ENCODE results near the gene DOCK2. TPM values are rescaled to one million over a fixed set of nuclear protein-coding genes. Genes with fewer than 3 reads are reported as not detected.

DOCK2 gene
- total RNA-seq, 2 experiments from 2014 or later, result 266 to 275 TPM

DNA sequence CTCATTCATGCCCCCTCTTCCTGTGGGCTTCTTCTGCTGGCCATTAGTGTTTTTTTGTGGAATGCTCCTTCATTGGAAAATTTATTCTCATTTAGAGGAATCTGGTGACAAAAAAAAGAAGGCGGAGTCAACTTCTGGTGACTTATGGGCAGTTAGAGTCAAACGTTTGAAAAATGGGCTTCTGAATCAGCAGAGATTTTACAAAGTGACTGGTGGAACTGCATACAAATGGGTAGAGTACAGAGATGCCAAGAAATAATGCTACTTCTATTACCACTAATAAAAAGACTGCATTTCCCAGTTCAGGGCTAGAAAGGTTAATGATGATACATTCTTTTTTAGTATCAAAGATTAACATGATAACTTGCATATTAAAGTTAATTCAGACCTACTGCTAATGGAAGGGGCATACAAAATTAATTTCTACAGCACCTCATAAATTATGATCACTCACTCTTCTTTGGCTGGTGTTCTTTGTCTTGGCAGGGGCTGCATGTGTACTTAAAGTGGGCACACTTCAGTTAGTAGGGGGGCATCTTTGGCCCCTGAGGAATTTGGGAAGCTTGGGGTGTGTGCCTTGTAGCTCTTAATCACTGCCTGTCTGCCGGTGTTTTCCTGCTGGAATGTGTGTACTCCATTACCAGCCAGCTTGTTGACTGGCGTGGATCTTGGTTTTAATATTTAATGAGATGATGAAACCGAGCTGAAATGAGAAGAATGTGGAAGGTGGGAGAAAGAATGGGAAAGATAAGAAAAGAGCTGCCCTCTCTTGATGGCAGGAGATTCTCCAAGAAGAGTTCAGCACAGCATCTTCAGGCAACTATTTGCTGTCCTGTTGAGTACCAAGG, 148.9 kb downstream of the DOCK2 start:
- DNase-seq (no peak), ATAC-seq (ENCODE audit: low read depth) (no peak)
- peaks cover 8% of the 10 kb centered on the region for H3K4me1 Mint-ChIP-seq
- H3K9me3 Mint-ChIP-seq, result no peaks in the 10 kb centered on the region
- no peaks in the 10 kb centered on the region for H3K27me3 Mint-ChIP-seq
- peaks cover 42% of the 10 kb centered on the region for H3K36me3 Mint-ChIP-seq
- POLR2A ChIA-PET, result no interaction called here
- no peak overlapping the region for H3K4me3 Mint-ChIP-seq
- no peak overlapping the region for H3K27ac Mint-ChIP-seq

DNA sequence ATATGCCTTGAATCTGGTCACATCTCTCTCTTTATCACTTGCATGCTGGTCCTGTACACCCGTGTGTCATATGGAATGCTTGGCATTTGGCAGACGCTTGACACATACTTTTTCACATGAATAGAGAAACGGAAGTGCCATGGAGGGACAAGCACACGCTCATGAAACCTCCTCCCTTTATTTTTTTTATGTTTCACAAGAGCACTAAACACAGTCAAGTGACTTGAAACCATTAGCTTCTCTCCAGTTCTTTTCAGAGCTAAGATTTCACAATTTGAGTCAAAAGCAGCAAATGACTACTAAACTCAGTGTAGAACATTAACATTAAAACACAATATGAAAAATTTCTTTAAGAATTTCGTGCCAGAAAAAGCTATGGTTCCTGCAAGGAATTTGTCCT, 151.1 kb downstream of the DOCK2 start:
- Mint-ChIP-seq H3K4me1 (no peaks in the 10 kb centered on the region), H3K4me3 (no peak overlapping the region), H3K9me3 (no peaks in the 10 kb centered on the region), H3K27me3 (no peaks in the 10 kb centered on the region), H3K36me3 (peaks cover 46% of the 10 kb centered on the region), H3K27ac (no peak overlapping the region)
- POLR2A ChIA-PET, result no interaction called here
- DNase-seq (no peak), ATAC-seq (ENCODE audit: low read depth) (no peak)

DNA sequence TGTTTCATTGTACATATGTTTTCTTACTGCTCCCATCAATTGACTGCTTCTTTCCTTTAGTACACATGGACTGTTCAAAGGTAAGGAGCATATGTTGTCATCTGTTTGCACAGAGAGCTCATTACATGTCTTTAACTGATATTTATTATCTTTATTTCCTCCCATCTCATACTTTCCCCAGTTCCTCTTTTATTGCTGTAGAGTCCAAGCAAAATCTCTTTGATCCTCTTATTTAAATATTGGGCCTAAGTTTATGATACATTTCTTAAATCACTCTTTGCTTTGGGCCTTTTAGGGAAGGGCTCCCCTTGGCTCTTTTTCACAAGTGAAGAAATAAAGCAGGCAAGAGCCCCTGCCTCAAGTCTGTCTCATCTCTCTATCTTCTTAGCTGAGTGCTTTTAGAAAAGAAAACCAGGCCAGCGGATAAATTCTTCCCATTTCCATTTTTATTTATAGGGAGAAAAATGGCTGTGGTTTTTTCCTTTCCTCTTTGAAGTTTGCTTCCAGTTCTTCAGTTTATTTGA, 152.4 kb downstream of the DOCK2 start:
- Mint-ChIP-seq H3K36me3 (peaks cover 51% of the 10 kb centered on the region), H3K9me3 (no peaks in the 10 kb centered on the region), H3K4me3 (no peak overlapping the region), H3K27me3 (no peaks in the 10 kb centered on the region), H3K27ac (no peak overlapping the region), H3K4me1 (no peaks in the 10 kb centered on the region)
- POLR2A ChIA-PET, result no interaction called here
- DNase-seq (no peak), ATAC-seq (ENCODE audit: low read depth) (no peak)

DNA sequence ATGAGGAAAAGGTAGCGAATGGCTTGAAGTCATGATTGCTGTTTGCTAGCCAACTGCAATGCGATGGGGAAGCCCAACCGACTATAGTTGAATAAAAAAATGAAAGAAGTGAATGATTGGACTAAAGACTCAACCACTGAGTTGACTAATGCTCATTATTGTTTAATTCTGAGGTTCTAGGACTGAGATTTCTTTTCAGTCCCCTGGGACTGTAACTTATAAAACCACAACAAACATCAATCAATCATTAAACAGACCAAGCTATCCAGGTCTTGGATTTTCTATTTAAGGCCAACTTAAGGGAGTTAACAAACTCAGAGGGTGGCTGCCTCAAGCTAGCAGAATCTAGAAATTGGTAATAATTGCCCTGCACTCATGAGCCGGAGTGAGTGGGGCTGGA, 154.2 kb downstream of the DOCK2 start:
- DNase-seq (no peak), ATAC-seq (ENCODE audit: low read depth) (no peak)
- Mint-ChIP-seq H3K36me3 (peaks cover 53% of the 10 kb centered on the region), H3K9me3 (no peaks in the 10 kb centered on the region), H3K27me3 (no peaks in the 10 kb centered on the region), H3K4me3 (no peak overlapping the region), H3K27ac (no peak overlapping the region), H3K4me1 (peaks cover 4% of the 10 kb centered on the region)
- POLR2A ChIA-PET, result no interaction called here

DNA sequence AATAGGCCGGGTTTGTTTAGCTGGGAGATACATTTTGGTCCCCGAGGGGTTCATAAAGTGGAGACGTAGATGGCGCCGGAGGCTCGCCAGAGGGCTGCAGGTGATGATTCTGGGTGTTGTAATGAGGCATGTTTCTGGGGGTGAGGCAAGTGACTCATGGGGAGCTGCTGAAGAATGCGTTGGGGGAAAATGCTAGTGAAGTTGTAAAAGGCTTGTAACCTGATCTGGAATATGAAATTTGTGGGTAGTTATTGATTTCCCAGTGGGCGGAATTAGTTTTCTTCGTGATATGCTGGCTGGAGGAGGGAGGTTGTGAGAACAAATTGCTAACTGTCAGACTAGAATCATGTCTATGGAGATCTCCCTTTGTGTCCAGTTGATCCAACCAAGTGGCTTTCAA, 158.3 kb downstream of the DOCK2 start:
- H3K9me3 Mint-ChIP-seq, result no peaks in the 10 kb centered on the region
- no peak overlapping the region for H3K27ac Mint-ChIP-seq
- POLR2A ChIA-PET, result no interaction called here
- DNase-seq, result no peak
- H3K27me3 Mint-ChIP-seq, result no peaks in the 10 kb centered on the region
- no peak for ATAC-seq (ENCODE audit: low read depth)
- H3K4me1 Mint-ChIP-seq, result peaks cover 12% of the 10 kb centered on the region
- H3K36me3 Mint-ChIP-seq, result peaks cover 53% of the 10 kb centered on the region
- H3K4me3 Mint-ChIP-seq, result no peak overlapping the region

DNA sequence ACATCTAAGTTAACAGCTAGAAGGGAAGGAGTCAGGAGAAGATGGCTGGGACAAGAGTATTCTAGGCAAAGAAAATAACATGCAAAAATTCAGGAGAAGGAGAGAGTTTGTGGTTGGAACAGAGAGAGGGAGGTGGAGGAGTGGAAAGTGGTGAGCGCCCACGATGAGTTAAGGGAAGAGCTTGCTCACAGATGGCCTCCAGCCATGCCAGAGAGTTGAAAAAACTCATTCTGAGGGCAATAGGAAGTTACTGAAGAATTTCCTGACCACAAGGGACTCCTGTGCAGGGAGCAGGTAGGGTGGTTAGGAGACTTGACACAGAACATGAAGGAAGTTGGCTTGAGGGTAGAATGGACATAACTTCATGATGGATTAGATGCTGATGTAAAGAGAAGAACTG, 159.7 kb downstream of the DOCK2 start:
- Mint-ChIP-seq H3K4me3 (no peak overlapping the region), H3K4me1 (peaks cover 15% of the 10 kb centered on the region), H3K27me3 (no peaks in the 10 kb centered on the region), H3K36me3 (peaks cover 55% of the 10 kb centered on the region), H3K9me3 (no peaks in the 10 kb centered on the region), H3K27ac (peak overlapping the region; percentile 4)
- POLR2A ChIA-PET, result no interaction called here
- ATAC-seq (ENCODE audit: low read depth) (no peak), DNase-seq (no peak)

DNA sequence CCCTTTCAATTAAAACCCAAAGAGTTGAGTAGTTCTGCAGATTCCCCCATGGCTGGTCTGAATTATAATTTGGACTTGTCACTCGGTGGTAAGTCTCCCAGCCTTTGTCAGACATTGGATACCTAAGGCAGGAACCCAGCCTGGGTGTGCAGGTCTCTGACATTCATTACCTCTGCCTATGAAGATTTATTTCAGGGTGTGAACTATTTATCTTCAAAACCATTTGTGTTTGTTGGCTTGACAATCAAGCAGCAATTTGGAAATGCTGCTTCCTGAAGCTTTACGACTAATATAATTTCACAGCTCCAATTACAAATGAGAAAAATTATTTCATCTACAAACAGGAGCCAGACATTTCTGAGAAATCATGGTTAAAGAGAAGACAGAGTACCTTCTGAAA, 160.5 kb downstream of the DOCK2 start:
- H3K27me3 Mint-ChIP-seq, result no peaks in the 10 kb centered on the region
- peaks cover 15% of the 10 kb centered on the region for H3K4me1 Mint-ChIP-seq
- H3K4me3 Mint-ChIP-seq, result no peak overlapping the region
- POLR2A ChIA-PET, result no interaction called here
- H3K36me3 Mint-ChIP-seq, result peaks cover 52% of the 10 kb centered on the region
- ATAC-seq (ENCODE audit: low read depth) (no peak), DNase-seq (no peak)
- H3K9me3 Mint-ChIP-seq, result no peaks in the 10 kb centered on the region
- no peak overlapping the region for H3K27ac Mint-ChIP-seq

DNA sequence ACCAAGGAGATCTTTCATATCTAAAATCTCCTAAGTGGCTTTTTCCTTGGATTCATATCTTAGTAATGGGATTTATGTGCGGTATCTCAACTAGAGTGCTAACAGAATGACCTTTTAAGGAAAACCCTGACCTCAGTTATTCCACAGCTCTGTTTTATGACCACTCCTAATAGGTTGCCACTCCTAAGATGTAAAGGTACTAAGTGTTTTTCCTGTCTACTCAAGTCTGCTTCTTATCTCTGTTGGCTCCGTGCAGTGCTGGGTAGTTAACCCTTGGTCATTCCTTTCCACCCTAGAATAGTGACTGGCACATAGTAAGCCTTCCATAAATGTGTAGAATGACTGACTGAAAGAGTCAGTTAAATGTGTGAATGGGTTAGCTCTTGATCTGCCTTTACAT, 161.4 kb downstream of the DOCK2 start:
- DNase-seq (no peak), ATAC-seq (ENCODE audit: low read depth) (no peak)
- POLR2A ChIA-PET, result no interaction called here
- Mint-ChIP-seq H3K36me3 (peaks cover 54% of the 10 kb centered on the region), H3K4me3 (no peak overlapping the region), H3K27ac (no peak overlapping the region), H3K9me3 (no peaks in the 10 kb centered on the region), H3K4me1 (peaks cover 16% of the 10 kb centered on the region), H3K27me3 (no peaks in the 10 kb centered on the region)

DNA sequence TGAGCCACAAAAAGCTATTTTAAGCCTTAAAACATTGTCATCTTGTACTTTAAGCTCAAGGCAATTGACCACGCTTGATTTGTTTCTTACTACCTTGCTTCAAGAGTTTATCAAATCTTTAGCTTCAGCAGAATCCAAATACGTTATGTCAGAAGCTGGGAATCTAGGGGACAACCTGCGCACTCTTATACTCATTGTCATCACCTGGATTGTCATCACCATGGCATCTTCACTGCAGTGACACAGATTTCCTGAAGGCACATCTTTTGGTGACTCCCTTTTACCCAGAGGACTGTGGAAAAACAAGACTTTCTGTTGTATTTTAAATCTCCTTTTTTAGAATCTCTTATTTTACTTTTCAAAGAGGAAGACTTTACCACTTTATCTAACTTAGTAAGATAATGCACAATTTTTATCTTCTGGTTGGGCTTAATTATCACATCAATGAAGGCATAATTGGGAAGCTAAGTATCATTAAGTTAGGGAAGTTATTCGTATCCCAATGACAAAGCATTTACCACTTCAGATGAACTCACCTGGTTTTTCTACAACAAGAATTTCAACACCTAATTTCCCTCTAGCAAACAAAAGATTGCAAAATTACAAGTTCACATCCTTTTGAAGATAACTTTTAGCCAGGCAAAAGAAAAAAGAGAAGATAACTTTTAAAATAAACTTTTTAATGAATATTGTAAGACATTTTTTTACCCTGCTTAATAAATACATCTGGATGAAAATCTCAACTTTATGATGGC, 162.0 kb downstream of the DOCK2 start:
- Mint-ChIP-seq H3K27ac (no peak overlapping the region), H3K9me3 (no peaks in the 10 kb centered on the region), H3K27me3 (no peaks in the 10 kb centered on the region), H3K4me1 (peaks cover 17% of the 10 kb centered on the region), H3K4me3 (no peak overlapping the region), H3K36me3 (peaks cover 54% of the 10 kb centered on the region)
- ATAC-seq (ENCODE audit: low read depth) (no peak), DNase-seq (no peak)
- POLR2A ChIA-PET, result no interaction called here

DNA sequence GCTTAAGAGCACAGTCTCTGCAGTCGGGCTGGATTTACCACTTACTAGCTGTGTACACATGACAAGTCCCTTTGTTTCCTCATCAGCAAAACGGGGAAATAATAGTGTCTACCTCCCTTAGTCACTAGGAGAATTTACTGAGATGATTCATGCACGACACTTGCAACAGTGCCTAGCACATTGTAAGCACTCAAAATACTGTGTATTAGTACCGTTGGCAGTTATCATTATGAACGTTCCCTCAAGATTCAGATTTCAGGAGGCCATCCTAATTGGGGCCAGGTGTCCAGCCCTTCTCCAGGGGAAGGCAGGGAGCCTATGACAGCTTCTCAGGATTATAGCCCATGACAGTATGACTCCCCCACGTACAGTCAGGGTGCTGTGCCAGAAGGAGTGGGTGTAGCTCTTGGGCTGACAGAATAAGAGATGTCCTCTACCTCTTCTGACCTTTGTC, 164.3 kb downstream of the DOCK2 start:
- POLR2A ChIA-PET, result no interaction called here
- no peak for ATAC-seq (ENCODE audit: low read depth)
- H3K27me3 Mint-ChIP-seq, result no peaks in the 10 kb centered on the region
- H3K27ac Mint-ChIP-seq, result no peak overlapping the region
- DNase-seq, result no peak
- peaks cover 26% of the 10 kb centered on the region for H3K4me1 Mint-ChIP-seq
- no peaks in the 10 kb centered on the region for H3K9me3 Mint-ChIP-seq
- H3K4me3 Mint-ChIP-seq, result no peak overlapping the region
- H3K36me3 Mint-ChIP-seq, result peaks cover 59% of the 10 kb centered on the region

DNA sequence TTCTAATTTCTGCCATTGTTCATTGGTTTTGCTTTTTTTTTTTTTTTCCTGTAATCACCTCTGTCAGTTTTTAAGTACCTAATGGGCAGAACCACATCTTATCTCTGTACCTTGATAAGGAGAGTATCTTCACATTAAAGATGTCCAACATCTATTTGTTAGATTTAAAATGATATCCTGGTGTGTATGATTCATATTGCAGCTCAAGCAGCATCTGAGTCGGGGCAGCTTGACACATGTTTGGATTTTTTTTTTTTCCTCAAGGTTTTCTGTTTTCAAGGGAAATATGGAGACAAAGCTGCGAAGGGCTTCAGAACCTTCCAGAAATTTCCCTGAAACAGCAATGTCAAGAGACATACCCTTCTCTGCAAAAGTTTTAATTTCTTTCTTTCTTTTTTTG, 164.7 kb downstream of the DOCK2 start:
- Mint-ChIP-seq H3K36me3 (peaks cover 57% of the 10 kb centered on the region), H3K4me3 (no peak overlapping the region), H3K27ac (no peak overlapping the region), H3K4me1 (peaks cover 22% of the 10 kb centered on the region), H3K9me3 (no peaks in the 10 kb centered on the region), H3K27me3 (no peaks in the 10 kb centered on the region)
- ATAC-seq (ENCODE audit: low read depth), result no peak
- POLR2A ChIA-PET, result no interaction called here
- DNase-seq, result no peak

DNA sequence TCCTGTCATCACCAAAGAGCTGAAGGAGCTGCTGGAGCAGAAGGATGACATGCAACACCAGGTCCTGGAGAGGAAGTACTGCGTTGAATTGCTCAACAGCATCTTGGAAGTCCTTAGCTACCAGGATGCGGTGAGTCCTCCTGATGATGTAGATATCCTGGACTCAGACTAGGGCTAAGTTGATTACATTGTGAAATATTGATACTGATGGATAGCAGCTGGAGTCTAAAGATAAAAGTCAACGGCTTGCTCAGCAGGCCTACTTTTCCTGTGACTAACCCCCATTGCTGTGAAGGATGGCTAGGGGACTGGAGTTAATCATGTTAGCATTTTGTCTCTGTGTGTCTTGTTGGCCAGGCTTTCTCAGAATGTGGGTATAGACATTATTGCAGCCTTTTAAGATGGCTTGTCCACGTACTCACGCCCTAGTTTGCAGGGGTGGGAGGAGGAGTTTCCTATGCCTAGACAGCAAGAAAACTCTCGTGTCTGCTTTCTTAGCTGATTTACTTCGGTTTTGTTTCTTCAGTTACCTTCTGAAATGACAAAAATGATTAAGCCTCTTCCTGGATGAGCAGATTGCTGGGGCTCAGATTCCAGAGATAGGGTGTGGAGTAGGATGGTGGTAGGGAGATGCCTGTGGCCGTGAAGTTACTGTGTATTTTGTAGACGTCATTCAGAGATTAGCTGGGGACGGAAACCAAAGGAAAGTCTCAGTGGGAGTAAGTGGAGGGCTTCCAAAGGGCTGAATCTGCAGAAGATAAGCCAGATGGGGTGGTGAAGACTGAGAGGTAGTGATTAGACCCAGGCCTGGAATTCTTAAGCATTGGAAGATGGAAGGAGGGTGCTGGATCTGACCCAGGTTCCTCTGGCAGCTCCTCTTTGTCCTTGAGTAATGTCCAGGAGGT, 166.3 kb downstream of the DOCK2 start:
- H3K27me3 Mint-ChIP-seq, result no peaks in the 10 kb centered on the region
- no peaks in the 10 kb centered on the region for H3K9me3 Mint-ChIP-seq
- H3K27ac Mint-ChIP-seq, result no peak overlapping the region
- H3K4me3 Mint-ChIP-seq, result no peak overlapping the region
- ATAC-seq (ENCODE audit: low read depth) (no peak), DNase-seq (no peak)
- POLR2A ChIA-PET, result no interaction called here
- H3K4me1 Mint-ChIP-seq, result peaks cover 19% of the 10 kb centered on the region
- H3K36me3 Mint-ChIP-seq, result peaks cover 48% of the 10 kb centered on the region

DNA sequence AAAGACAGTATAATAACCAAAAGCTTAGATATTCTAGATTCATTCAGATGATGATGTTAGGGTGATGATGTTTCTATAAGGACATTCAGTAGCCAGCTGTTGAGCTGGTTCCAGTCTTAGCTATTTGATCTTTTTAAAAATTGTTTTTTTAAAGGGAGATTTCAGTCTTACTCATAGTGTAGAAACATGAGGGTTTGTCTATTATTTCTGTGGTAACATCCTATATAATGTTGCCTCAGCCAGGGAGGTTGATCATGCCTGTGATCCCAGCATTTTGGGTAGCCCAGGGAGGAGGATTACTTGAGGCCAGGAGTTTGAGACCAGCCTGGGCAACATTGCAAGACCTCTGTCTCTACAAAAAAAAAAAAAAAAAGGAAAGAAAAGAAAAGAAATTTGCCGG, 167.8 kb downstream of the DOCK2 start:
- H3K36me3 Mint-ChIP-seq, result peaks cover 44% of the 10 kb centered on the region
- DNase-seq, result no peak
- peaks cover 19% of the 10 kb centered on the region for H3K4me1 Mint-ChIP-seq
- no peak for ATAC-seq (ENCODE audit: low read depth)
- no peaks in the 10 kb centered on the region for H3K9me3 Mint-ChIP-seq
- no peaks in the 10 kb centered on the region for H3K27me3 Mint-ChIP-seq
- H3K27ac Mint-ChIP-seq, result peak overlapping the region; percentile 43
- H3K4me3 Mint-ChIP-seq, result no peak overlapping the region
- POLR2A ChIA-PET, result no interaction called here

Measured in activated naive CD8-positive, alpha-beta T cell treated with anti-CD3 and anti-CD28 coated beads, Interleukin-2, amount 10 ng/mL, durations not matched to agents 7 days and 5 days (primary cell).